ENCODE results near the gene KPNA4.
"Not testable (repeated sequence)": the region's sequence is repeated elsewhere in the genome, so short reads cannot be mapped to it uniquely, and the experiment has no call there.

KPNA4 gene

GRCh38 chr3:160482796-160483195, 82.6 kb downstream of the KPNA4 start:
- DNase-seq = peak; percentile 19

- DNase-seq = no peak
These were observed 83.5 kb downstream of the KPNA4 start for GRCh38 chr3:160481856-160482255.

- no peak for DNase-seq
These were observed 84.4 kb downstream of the KPNA4 start for GRCh38 chr3:160480931-160481330.

GRCh38 chr3:160479376-160479775, 86.0 kb downstream of the KPNA4 start:
- no peak for DNase-seq

GRCh38 chr3:160478338-160478737, 87.0 kb downstream of the KPNA4 start:
- DNase-seq = no peak

- no peak for DNase-seq
These were observed 87.6 kb downstream of the KPNA4 start for GRCh38 chr3:160477750-160478149.

- DNase-seq = no peak
These were observed 89.5 kb downstream of the KPNA4 start for GRCh38 chr3:160475884-160476283.

GRCh38 chr3:160475153-160475552, 90.2 kb downstream of the KPNA4 start:
- DNase-seq = no peak

- no peak for DNase-seq
These were observed 90.9 kb downstream of the KPNA4 start for GRCh38 chr3:160474416-160474838.

- no peak for DNase-seq
These were observed 91.4 kb downstream of the KPNA4 start for GRCh38 chr3:160473978-160474377.

- DNase-seq = no peak
These were observed 92.2 kb downstream of the KPNA4 start for GRCh38 chr3:160473221-160473620.

- no peak for DNase-seq
These were observed 93.0 kb downstream of the KPNA4 start for GRCh38 chr3:160472344-160472743.

GRCh38 chr3:160471892-160472291, 93.5 kb downstream of the KPNA4 start:
- DNase-seq = no peak

GRCh38 chr3:160470181-160470580, 95.2 kb downstream of the KPNA4 start:
- DNase-seq = no peak

GRCh38 chr3:160464971-160465370, 100.4 kb downstream of the KPNA4 start:
- no peak for DNase-seq

GRCh38 chr3:160464321-160464720, 101.0 kb downstream of the KPNA4 start:
- no peak for DNase-seq

- no peak for DNase-seq
These were observed 105.3 kb downstream of the KPNA4 start for GRCh38 chr3:160460033-160460432.

- no peak for DNase-seq
These were observed 105.9 kb downstream of the KPNA4 start for GRCh38 chr3:160459450-160459970.

- DNase-seq = peak; percentile 12
These were observed 107.2 kb downstream of the KPNA4 start for GRCh38 chr3:160458151-160458550.

- no peak for DNase-seq
These were observed 109.5 kb downstream of the KPNA4 start for GRCh38 chr3:160455846-160456245.

GRCh38 chr3:160454995-160455394, 110.4 kb downstream of the KPNA4 start:
- peak; percentile 75 for DNase-seq

- DNase-seq = not testable (repeated sequence)
These were observed 113.1 kb downstream of the KPNA4 start for GRCh38 chr3:160452251-160452650.

- DNase-seq = no peak
These were observed 113.8 kb downstream of the KPNA4 start for GRCh38 chr3:160451602-160452001.

GRCh38 chr3:160450846-160451245, 114.5 kb downstream of the KPNA4 start:
- no peak for DNase-seq
